Fibroblast of lung (primary cell): Measurements from ENCODE around the gene DAND5. TPM values are rescaled to one million over a fixed set of nuclear protein-coding genes. Genes with fewer than 3 reads are reported as not detected.

ENCODE experiments used
- DNase-seq, 2 donors: peaks; one replicate each; pipeline versions ENCODE4 v3.0.0 to v3.0.0-alpha.2; 2010; ENCODE audit warnings: low read depth in 2 of 2
- H2AFZ ChIP-seq: 2 replicates; pipeline ENCODE4 v1.5.1; 2012; ENCODE audit warnings: low read length, control low read depth, inconsistent platforms
- H3K27ac ChIP-seq: 2 replicates; pipeline ENCODE4 v1.5.1; 2011; ENCODE audit warnings: low read length, control low read depth; ENCODE audit not compliant: insufficient read depth
- H3K27me3 ChIP-seq: 2 replicates; pipeline ENCODE4 v1.5.1; 2011; ENCODE audit warnings: mild to moderate bottlenecking, low read length; ENCODE audit not compliant: control insufficient read depth, insufficient read depth
- H3K36me3 ChIP-seq: 2 replicates; pipeline ENCODE4 v1.5.1; 2011; ENCODE audit warnings: low read length; ENCODE audit not compliant: control insufficient read depth, insufficient read depth
- H3K4me1 ChIP-seq: 2 replicates; pipeline ENCODE4 v1.5.1; 2011; ENCODE audit warnings: low read length; ENCODE audit not compliant: control insufficient read depth, insufficient read depth; ENCODE audit errors: extremely low read depth
- H3K4me2 ChIP-seq: 2 replicates; pipeline ENCODE4 v1.5.1; 2011; ENCODE audit warnings: low read length, control low read depth; ENCODE audit not compliant: insufficient read depth; ENCODE audit errors: extremely low read depth
- H3K4me3 ChIP-seq, 4 experiments: fragments of 200-600 bp in 1 of 4; sonication (generic) in 1 of 4; replicated peaks in 1 of 4; 2 replicates each; pipeline ENCODE4 v1.5.1; 2011 to 2016; ENCODE audit warnings: low read length in 4 of 4, low read depth in 3 of 4, mild to moderate bottlenecking in 3 of 4, control low read depth in 2 of 4, inconsistent platforms in 1 of 4, mixed read lengths in 1 of 4; ENCODE audit not compliant: insufficient read depth in 1 of 4; ENCODE audit errors: control extremely low read depth in 1 of 4
- H3K79me2 ChIP-seq: 2 replicates; pipeline ENCODE4 v1.5.1; 2012; ENCODE audit warnings: mild to moderate bottlenecking, low read length, inconsistent platforms; ENCODE audit not compliant: control insufficient read depth, insufficient read depth
- H3K9ac ChIP-seq: 2 replicates; pipeline ENCODE4 v1.5.1; 2011; ENCODE audit warnings: mild to moderate bottlenecking, low read length, control low read depth; ENCODE audit not compliant: insufficient read depth
- H3K9me3 ChIP-seq: 2 replicates; pipeline ENCODE4 v1.5.1; 2012; ENCODE audit warnings: low read depth, low read length; ENCODE audit not compliant: control insufficient read depth, insufficient read depth
- H4K20me1 ChIP-seq: 2 replicates; pipeline ENCODE4 v1.5.1; 2011; ENCODE audit warnings: low read length; ENCODE audit not compliant: control insufficient read depth, insufficient read depth; ENCODE audit errors: extremely low read depth
- CTCF ChIP-seq, 2 donors: IDR thresholded peaks in 1 of 2; conservative IDR thresholded peaks in 1 of 2; 1 replicate in 1 of 2; 2 replicates in 1 of 2; pipeline ENCODE4 v1.5.1; 2011 to 2012; ENCODE audit warnings: low read length in 2 of 2, control low read depth in 1 of 2, inconsistent platforms in 1 of 2, low read depth in 1 of 2, mild to moderate bottlenecking in 1 of 2
- EZH2 ChIP-seq: IDR thresholded peaks from 2 replicates; pipeline ENCODE4 v1.5.1; 2012; ENCODE audit warnings: low read length, control low read depth, mild to moderate bottlenecking; ENCODE audit errors: missing control alignments
- polyA plus RNA-seq, 2 donors: library from polyadenylated mRNA; depleted of rRNA in 1 of 2; stranded (reverse) in 1 of 2; unstranded in 1 of 2; fragments of >200 nt; gene quantifications; 2 replicates each; pipeline ENCODE4 v1.2.1, GENCODE V29; 2011 to 2012; ENCODE audit warnings: missing spikeins in 1 of 2
- total RNA-seq: library from RNA; depleted of rRNA; stranded (reverse); fragments of >200 nt; gene quantifications from 2 replicates; pipeline ENCODE4 v1.2.1, GENCODE V29; 2014

DAND5 gene
- total and polyA plus RNA-seq, 2 donors (not counting 1 experiment from before 2014, with no cell fraction given) = 0.03 TPM; not detected in 1

DNA sequence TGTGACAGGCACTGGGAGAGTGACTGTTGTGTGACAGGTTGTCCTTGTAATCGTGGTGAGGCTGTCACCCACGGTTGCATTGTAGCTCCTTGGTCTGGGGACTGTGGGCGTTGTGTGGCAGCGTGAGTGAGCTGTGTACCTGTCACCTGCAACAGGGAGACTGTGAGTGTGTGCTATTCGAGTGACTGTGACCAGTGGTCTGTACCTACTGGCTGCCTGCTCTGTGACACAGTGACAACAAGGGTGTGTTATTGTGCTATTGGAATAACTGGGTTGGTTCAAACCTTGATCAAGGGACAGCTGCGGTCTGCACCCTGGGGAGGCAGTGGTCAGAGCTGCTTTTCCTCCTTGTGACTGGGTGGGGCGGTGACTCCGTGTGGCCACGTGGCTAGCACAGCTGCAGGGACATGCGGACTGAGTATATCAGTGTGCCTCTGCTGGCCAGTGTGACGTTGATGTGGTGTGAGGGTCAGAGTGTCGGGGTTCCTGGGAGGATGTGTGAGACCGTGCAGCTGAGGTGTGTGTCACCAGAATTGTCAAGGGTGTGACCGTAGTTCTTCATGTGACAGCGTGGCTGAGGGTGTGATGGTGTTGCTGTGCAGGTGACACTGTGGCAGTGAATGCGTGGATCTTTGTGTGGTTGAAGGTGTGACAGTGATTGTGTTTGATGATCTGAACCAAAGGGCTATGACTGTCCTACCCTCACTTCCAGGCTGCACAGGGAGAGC is 15.8 kb downstream of the DAND5 start:
- no peak for TF ChIP-seq CTCF (conservative IDR thresholded peaks at IDR 0.05 in 1 of 2, IDR thresholded peaks at IDR 0.05 in 1 of 2; ENCODE audit: low read depth in 1 of 2, low read length in 2 of 2)
- no peak for TF ChIP-seq EZH2
- Histone ChIP-seq H3K4me2 (no peak overlapping the region), H3K27ac (no peak overlapping the region), H3K79me2 (no peaks in the 10 kb centered on the region), H3K9me3 (no peaks in the 10 kb centered on the region), H3K4me3 (no peak overlapping the region), H4K20me1 (no peaks in the 10 kb centered on the region), H2AFZ (no peak overlapping the region), H3K27me3 (no peaks in the 10 kb centered on the region), H3K9ac (no peak overlapping the region), H3K36me3 (no peaks in the 10 kb centered on the region), H3K4me1 (peaks cover 11% of the 10 kb centered on the region)
- DNase-seq = peak; percentile 56 to 79

GRCh38 chr19:12986726-12987125 is 17.4 kb downstream of the DAND5 start:
- H3K9me3 ChIP-seq = no peaks in the 10 kb centered on the region
- no peak for TF ChIP-seq EZH2
- TF ChIP-seq CTCF (conservative IDR thresholded peaks at IDR 0.05 in 1 of 2, IDR thresholded peaks at IDR 0.05 in 1 of 2; ENCODE audit: low read depth in 1 of 2, low read length in 2 of 2) = no peak
- no peaks in the 10 kb centered on the region for H3K27me3 ChIP-seq
- H3K9ac ChIP-seq = no peak overlapping the region
- H3K36me3 ChIP-seq = no peaks in the 10 kb centered on the region
- peaks cover 11% of the 10 kb centered on the region for H3K4me1 ChIP-seq
- H4K20me1 ChIP-seq = no peaks in the 10 kb centered on the region
- DNase-seq = no peak
- H3K79me2 ChIP-seq = no peaks in the 10 kb centered on the region
- no peak overlapping the region for H3K27ac ChIP-seq
- H3K4me3 ChIP-seq = no peak overlapping the region
- H3K4me2 ChIP-seq = no peak overlapping the region
- H2AFZ ChIP-seq = no peak overlapping the region

DNA sequence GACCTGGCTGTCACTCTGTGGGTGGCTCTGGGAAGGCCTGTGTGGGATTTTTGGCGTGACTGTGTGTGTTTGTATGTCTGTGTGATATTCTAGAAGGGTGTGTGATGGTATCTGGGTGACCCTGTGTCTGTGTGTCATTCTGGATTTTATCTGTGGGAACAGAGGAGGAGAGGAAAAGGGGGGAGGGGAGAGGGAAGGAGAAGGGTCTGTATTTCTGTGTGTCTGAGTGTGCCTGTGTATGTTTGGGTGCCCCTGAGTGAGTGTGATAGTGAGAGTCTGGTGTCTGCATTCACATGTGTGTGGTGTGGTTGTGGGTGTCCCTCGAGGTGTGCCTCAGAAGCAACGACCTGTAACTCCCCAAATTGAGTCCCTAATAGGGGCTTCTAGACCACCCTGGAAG is 17.8 kb downstream of the DAND5 start:
- Histone ChIP-seq H3K36me3 (no peaks in the 10 kb centered on the region), H3K9ac (no peak overlapping the region), H3K4me2 (no peak overlapping the region), H3K9me3 (no peaks in the 10 kb centered on the region), H4K20me1 (no peaks in the 10 kb centered on the region), H3K4me3 (no peak overlapping the region), H3K79me2 (no peaks in the 10 kb centered on the region), H2AFZ (no peak overlapping the region), H3K27ac (no peak overlapping the region), H3K4me1 (peaks cover 11% of the 10 kb centered on the region), H3K27me3 (no peaks in the 10 kb centered on the region)
- DNase-seq = no peak
- TF ChIP-seq EZH2 (no peak), CTCF (conservative IDR thresholded peaks at IDR 0.05 in 1 of 2, IDR thresholded peaks at IDR 0.05 in 1 of 2; ENCODE audit: low read depth in 1 of 2, low read length in 2 of 2) (no peak)
